ENCODE measurements around the gene SBK3. TPM values are rescaled to one million over a fixed set of nuclear protein-coding genes. Genes with fewer than 3 reads are reported as not detected.

Gene SBK3
- total and polyA plus RNA-seq, 10 of the 15 experiments (the other 5 are each of a cell fraction or from before 2014, with no cell fraction given): not detected

- POLR2A ChIA-PET: interaction anchor here (0.5 kb wide), 1 partner anchor 486 kb away, joined by 3 read pairs; no protein-coding TSS in a partner anchor
- FAIRE-seq (no peak), DNase-seq (ENCODE audit: low read depth, low spot score) (no peak), ATAC-seq (no peak)
- Histone ChIP-seq H3K4me1 (ENCODE audit: control insufficient read depth, insufficient read depth, low read length) (no peaks in the 10 kb centered on the region), H3K9me3 (replicated peaks; ENCODE audit: control insufficient read depth, insufficient read depth, low read length) (no peaks in the 10 kb centered on the region), H2AFZ (ENCODE audit: control insufficient read depth, low read depth, low read length) (no peak overlapping the region), H3K36me3 (ENCODE audit: control insufficient read depth in 2 of 2, insufficient read depth in 2 of 2, low read length in 1 of 2) (no peaks in the 10 kb centered on the region), H3K9ac (ENCODE audit: control insufficient read depth, insufficient read depth, low read length) (no peak overlapping the region), H3K4me3 (no peak overlapping the region), H4K20me1 (ENCODE audit: control insufficient read depth, insufficient read depth) (no peaks in the 10 kb centered on the region), H3K27ac (ENCODE audit: control insufficient read depth, insufficient read depth) (no peak overlapping the region), H3K4me2 (ENCODE audit: control insufficient read depth, insufficient read depth) (no peak overlapping the region), H3K79me2 (ENCODE audit: control insufficient read depth, insufficient read depth, low read length) (no peaks in the 10 kb centered on the region), H3K27me3 (replicated peaks in 1 of 2; ENCODE audit: control insufficient read depth in 2 of 2, insufficient read depth in 2 of 2, low read length in 1 of 2) (no peaks in the 10 kb centered on the region)
- RAD21 ChIA-PET (ENCODE audit: unreplicated experiment): no interaction called here
- SMC1A ChIA-PET (ENCODE audit: uncharacterized antibody, unreplicated experiment): no interaction called here
- in situ Hi-C loops (cut with MboI): no loop called here
- 66% methylated on average over 2 of the region's 5 CpGs for WGBS (ENCODE audit: insufficient coverage, insufficient replicate concordance, low lambda C conversion rate, missing lambda C conversion rate)
- no TSS peak for BruUV-seq (replicated peaks)
- TF ChIP-seq, protein P1, sequence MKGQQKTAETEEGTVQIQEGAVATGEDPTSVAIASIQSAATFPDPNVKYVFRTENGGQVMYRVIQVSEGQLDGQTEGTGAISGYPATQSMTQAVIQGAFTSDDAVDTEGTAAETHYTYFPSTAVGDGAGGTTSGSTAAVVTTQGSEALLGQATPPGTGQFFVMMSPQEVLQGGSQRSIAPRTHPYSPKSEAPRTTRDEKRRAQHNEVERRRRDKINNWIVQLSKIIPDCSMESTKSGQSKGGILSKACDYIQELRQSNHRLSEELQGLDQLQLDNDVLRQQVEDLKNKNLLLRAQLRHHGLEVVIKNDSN (IDR thresholded peaks at IDR 0.05; ENCODE audit: borderline replicate concordance, extremely low read length, insufficient read depth, low read depth, low read length): no peak
- TF ChIP-seq GATAD2B (conservative IDR thresholded peaks at IDR 0.05; ENCODE audit: low read depth): no peak
- intact Hi-C loops (cut with micrococcal nuclease; ENCODE audit: unreplicated experiment): no loop called here
- CTCF ChIA-PET: no interaction called here
Measured at GRCh38 chr19:55538132-55538531, 7.2 kb downstream of the SBK3 start.

- ATAC-seq (no peak), DNase-seq (ENCODE audit: low read depth, low spot score) (no peak), FAIRE-seq (no peak)
- intact Hi-C loops (cut with micrococcal nuclease; ENCODE audit: unreplicated experiment) (no loop called here), in situ Hi-C loops (cut with MboI) (no loop called here)
- H3K36me3 ChIP-seq (ENCODE audit: control insufficient read depth in 2 of 2, insufficient read depth in 2 of 2, low read length in 1 of 2): no peaks in the 10 kb centered on the region
- ChIA-PET SMC1A (ENCODE audit: uncharacterized antibody, unreplicated experiment) (no interaction called here), RAD21 (ENCODE audit: unreplicated experiment) (no interaction called here), POLR2A (interaction anchor here (0.5 kb wide), 1 partner anchor 486 kb away, joined by 3 read pairs; no protein-coding TSS in a partner anchor), CTCF (no interaction called here)
- no peak overlapping the region for H3K4me3 ChIP-seq
- no peak overlapping the region for H2AFZ ChIP-seq (ENCODE audit: control insufficient read depth, low read depth, low read length)
- H3K27me3 ChIP-seq (replicated peaks in 1 of 2; ENCODE audit: control insufficient read depth in 2 of 2, insufficient read depth in 2 of 2, low read length in 1 of 2): no peaks in the 10 kb centered on the region
- no TSS peak for BruUV-seq (replicated peaks)
- H3K79me2 ChIP-seq (ENCODE audit: control insufficient read depth, insufficient read depth, low read length): no peaks in the 10 kb centered on the region
- no peaks in the 10 kb centered on the region for H3K9me3 ChIP-seq (replicated peaks; ENCODE audit: control insufficient read depth, insufficient read depth, low read length)
- 20% methylated on average over 5 of the region's 5 CpGs for WGBS (ENCODE audit: insufficient coverage, insufficient replicate concordance, low lambda C conversion rate, missing lambda C conversion rate)
- H4K20me1 ChIP-seq (ENCODE audit: control insufficient read depth, insufficient read depth): no peaks in the 10 kb centered on the region
- H3K4me1 ChIP-seq (ENCODE audit: control insufficient read depth, insufficient read depth, low read length): no peaks in the 10 kb centered on the region
- H3K4me2 ChIP-seq (ENCODE audit: control insufficient read depth, insufficient read depth): no peak overlapping the region
- no peak overlapping the region for H3K27ac ChIP-seq (ENCODE audit: control insufficient read depth, insufficient read depth)
- no peak overlapping the region for H3K9ac ChIP-seq (ENCODE audit: control insufficient read depth, insufficient read depth, low read length)
- TF ChIP-seq, protein P2, sequence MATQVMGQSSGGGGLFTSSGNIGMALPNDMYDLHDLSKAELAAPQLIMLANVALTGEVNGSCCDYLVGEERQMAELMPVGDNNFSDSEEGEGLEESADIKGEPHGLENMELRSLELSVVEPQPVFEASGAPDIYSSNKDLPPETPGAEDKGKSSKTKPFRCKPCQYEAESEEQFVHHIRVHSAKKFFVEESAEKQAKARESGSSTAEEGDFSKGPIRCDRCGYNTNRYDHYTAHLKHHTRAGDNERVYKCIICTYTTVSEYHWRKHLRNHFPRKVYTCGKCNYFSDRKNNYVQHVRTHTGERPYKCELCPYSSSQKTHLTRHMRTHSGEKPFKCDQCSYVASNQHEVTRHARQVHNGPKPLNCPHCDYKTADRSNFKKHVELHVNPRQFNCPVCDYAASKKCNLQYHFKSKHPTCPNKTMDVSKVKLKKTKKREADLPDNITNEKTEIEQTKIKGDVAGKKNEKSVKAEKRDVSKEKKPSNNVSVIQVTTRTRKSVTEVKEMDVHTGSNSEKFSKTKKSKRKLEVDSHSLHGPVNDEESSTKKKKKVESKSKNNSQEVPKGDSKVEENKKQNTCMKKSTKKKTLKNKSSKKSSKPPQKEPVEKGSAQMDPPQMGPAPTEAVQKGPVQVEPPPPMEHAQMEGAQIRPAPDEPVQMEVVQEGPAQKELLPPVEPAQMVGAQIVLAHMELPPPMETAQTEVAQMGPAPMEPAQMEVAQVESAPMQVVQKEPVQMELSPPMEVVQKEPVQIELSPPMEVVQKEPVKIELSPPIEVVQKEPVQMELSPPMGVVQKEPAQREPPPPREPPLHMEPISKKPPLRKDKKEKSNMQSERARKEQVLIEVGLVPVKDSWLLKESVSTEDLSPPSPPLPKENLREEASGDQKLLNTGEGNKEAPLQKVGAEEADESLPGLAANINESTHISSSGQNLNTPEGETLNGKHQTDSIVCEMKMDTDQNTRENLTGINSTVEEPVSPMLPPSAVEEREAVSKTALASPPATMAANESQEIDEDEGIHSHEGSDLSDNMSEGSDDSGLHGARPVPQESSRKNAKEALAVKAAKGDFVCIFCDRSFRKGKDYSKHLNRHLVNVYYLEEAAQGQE (IDR thresholded peaks at IDR 0.05; ENCODE audit: low read depth, low read length): no peak
- TF ChIP-seq JUND (IDR thresholded peaks at IDR 0.05; ENCODE audit: low read depth, low read length) (no peak), YY1 (IDR thresholded peaks at IDR 0.05; ENCODE audit: low read depth, low read length) (no peak), TARDBP (IDR thresholded peaks at IDR 0.05; ENCODE audit: borderline replicate concordance) (no peak)
- TF ChIP-seq, protein P3, sequence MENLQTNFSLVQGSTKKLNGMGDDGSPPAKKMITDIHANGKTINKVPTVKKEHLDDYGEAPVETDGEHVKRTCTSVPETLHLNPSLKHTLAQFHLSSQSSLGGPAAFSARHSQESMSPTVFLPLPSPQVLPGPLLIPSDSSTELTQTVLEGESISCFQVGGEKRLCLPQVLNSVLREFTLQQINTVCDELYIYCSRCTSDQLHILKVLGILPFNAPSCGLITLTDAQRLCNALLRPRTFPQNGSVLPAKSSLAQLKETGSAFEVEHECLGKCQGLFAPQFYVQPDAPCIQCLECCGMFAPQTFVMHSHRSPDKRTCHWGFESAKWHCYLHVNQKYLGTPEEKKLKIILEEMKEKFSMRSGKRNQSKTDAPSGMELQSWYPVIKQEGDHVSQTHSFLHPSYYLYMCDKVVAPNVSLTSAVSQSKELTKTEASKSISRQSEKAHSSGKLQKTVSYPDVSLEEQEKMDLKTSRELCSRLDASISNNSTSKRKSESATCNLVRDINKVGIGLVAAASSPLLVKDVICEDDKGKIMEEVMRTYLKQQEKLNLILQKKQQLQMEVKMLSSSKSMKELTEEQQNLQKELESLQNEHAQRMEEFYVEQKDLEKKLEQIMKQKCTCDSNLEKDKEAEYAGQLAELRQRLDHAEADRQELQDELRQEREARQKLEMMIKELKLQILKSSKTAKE (IDR thresholded peaks at IDR 0.05; ENCODE audit: low read depth, poor library complexity, severe bottlenecking): no peak
- TF ChIP-seq, protein P4, sequence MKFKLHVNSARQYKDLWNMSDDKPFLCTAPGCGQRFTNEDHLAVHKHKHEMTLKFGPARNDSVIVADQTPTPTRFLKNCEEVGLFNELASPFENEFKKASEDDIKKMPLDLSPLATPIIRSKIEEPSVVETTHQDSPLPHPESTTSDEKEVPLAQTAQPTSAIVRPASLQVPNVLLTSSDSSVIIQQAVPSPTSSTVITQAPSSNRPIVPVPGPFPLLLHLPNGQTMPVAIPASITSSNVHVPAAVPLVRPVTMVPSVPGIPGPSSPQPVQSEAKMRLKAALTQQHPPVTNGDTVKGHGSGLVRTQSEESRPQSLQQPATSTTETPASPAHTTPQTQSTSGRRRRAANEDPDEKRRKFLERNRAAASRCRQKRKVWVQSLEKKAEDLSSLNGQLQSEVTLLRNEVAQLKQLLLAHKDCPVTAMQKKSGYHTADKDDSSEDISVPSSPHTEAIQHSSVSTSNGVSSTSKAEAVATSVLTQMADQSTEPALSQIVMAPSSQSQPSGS (IDR thresholded peaks at IDR 0.05; ENCODE audit: low read length): no peak
Measured at GRCh38 chr19:55537741-55538111, 7.6 kb downstream of the SBK3 start.
